ENCODE measurements around the gene LINGO3. TPM values are rescaled to one million over a fixed set of nuclear protein-coding genes. Genes with fewer than 3 reads are reported as not detected.

Gene LINGO3
- total RNA-seq, 2 donors from 2014 or later: not detected

DNA sequence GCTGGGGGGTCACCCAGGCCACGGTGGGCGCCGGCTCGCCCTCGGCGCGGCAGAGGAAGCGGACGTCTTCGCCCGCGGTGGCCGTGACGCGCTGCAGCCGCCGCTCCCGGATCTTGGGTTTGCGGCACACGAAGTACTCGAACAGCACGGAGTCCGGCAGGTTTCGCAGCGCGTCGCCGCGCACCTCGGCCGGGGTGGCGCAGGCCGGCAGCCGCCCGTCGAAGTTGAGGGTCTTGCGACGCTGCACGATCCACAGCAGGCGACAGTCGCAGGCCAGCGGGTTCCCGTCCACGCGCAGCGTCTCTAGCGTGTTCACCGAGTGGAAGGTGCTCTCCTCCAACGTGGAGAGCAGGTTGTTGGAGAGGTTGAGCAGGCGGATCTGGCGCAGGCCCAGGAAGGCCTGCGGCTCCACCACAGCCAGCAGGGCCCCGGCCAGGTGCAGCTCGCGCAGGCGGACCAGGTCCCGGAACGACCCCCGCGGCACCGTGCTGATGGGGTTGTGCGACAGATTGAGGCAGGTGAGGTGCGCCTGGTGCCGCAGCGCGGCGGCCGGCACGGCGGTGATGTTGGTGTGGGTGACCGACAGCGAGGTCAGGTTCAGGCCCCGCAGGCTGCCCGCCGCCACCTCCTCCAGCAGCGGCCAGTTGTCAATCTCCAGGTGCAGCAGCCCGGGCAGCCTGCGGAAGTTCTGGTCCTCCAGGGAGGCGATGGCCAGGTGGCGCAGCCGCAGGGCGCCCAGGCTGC lies 17.3 kb downstream of the LINGO3 start:
- Histone ChIP-seq H3K4me1 (peaks cover 0 to 40% of the 10 kb centered on the region in 2 donors), H3K27me3 (peaks cover 10 to 28% of the 10 kb centered on the region in 2 donors), H3K36me3 (no peaks in the 10 kb centered on the region), H3K9me3 (no peaks in the 10 kb centered on the region), H3K27ac (no peak overlapping the region), H3K4me3 (peak overlapping the region; percentile 21 to 44)
- DNase-seq (ENCODE audit: low spot score): no peak
- TF ChIP-seq, protein P1, sequence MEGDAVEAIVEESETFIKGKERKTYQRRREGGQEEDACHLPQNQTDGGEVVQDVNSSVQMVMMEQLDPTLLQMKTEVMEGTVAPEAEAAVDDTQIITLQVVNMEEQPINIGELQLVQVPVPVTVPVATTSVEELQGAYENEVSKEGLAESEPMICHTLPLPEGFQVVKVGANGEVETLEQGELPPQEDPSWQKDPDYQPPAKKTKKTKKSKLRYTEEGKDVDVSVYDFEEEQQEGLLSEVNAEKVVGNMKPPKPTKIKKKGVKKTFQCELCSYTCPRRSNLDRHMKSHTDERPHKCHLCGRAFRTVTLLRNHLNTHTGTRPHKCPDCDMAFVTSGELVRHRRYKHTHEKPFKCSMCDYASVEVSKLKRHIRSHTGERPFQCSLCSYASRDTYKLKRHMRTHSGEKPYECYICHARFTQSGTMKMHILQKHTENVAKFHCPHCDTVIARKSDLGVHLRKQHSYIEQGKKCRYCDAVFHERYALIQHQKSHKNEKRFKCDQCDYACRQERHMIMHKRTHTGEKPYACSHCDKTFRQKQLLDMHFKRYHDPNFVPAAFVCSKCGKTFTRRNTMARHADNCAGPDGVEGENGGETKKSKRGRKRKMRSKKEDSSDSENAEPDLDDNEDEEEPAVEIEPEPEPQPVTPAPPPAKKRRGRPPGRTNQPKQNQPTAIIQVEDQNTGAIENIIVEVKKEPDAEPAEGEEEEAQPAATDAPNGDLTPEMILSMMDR (IDR thresholded peaks at IDR 0.05): no peak

- TF ChIP-seq, protein P1 (IDR thresholded peaks at IDR 0.05): no peak
- Histone ChIP-seq H3K27me3 (peaks cover 10 to 28% of the 10 kb centered on the region in 2 donors), H3K9me3 (no peaks in the 10 kb centered on the region), H3K36me3 (no peaks in the 10 kb centered on the region), H3K27ac (peak overlapping the region in 1 of 2 donors; percentile 26), H3K4me1 (peaks cover 0 to 35% of the 10 kb centered on the region in 2 donors), H3K4me3 (peak overlapping the region; percentile 21 to 44)
- DNase-seq (ENCODE audit: low spot score): no peak
These were observed 18.1 kb downstream of the LINGO3 start for GRCh38 chr19:2289714-2290435.

DNA sequence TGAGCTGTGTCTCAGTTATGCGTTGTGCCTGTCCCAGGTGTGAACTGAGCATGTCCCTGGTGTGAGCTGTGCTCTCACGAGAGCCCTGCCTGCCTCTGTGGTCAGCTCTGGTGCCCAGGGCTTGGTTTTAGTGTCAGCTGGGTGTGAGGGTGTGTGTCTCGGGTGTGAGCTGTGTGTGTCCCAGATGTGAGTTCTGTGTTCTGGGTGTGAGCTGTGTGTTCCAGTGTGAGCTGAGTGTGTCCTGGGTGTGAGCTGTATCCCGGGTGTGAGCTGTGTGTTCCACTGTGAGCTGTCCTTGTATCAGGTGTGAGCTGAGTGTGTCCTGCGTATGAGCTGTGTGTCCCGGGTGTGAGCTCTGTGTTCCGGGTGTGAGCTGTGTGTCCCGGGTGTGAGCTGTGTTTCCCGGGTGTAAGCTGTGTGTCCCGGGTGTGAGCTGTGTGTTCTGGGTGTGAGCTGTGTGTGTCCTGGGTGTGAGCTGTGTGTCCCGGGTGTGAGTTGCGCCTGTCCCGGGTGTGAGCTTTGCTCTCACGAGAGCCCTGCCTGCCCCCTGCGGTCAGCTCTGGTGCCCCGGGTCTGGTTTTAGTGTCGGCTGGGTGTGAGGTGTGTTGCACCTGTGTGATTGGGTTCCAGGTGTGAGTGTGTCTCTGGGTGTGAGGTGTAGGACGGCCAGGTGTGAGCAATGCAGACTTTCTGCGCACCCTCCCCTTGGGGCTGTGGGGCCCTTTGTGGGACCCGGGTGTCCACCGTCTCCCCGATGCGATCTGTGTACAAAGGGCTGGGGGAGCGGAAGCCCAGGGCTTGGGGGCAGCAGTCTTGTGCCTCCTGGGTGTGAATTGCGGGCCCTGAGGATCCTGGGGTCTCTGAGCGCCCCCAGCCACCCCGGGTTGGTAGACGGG lies 18.9 kb downstream of the LINGO3 start:
- Histone ChIP-seq H3K4me3 (peak overlapping the region in 1 of 2 donors; percentile 44), H3K4me1 (peaks cover 0 to 27% of the 10 kb centered on the region in 2 donors), H3K27me3 (peaks cover 10 to 28% of the 10 kb centered on the region in 2 donors), H3K9me3 (no peaks in the 10 kb centered on the region), H3K27ac (peak overlapping the region in 1 of 2 donors; percentile 26), H3K36me3 (no peaks in the 10 kb centered on the region)
- TF ChIP-seq, protein P1 (IDR thresholded peaks at IDR 0.05): no peak
- DNase-seq (ENCODE audit: low spot score): no peak

DNA sequence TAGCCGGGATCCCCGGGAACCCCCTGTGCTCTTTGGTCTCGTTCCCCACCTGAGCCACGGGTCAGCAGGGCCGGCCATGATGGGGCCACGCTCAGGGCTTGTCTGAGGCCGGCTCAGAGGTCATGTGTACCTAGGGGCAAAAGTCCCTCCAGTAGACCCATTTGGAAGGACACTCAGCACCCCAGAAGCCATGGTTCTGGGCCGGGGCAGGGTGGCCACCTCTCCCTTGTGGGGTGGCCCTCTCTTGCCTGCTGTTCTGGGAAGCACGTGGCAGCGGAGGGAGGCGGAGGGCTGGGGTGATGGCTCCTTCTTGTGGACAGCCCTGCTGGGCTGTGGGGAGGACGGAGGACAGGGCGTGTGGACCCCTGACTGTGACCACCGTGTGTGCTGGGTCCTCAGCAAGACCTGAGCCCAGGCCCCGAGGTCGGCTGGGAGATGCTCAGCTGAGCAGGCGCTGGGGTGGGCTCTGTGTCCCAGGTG lies 19.6 kb downstream of the LINGO3 start:
- Histone ChIP-seq H3K4me1 (peaks cover 0 to 24% of the 10 kb centered on the region in 2 donors), H3K27ac (no peak overlapping the region), H3K4me3 (no peak overlapping the region), H3K27me3 (peaks cover 10 to 28% of the 10 kb centered on the region in 2 donors), H3K36me3 (no peaks in the 10 kb centered on the region), H3K9me3 (no peaks in the 10 kb centered on the region)
- no peak for DNase-seq (ENCODE audit: low spot score)
- TF ChIP-seq, protein P1 (IDR thresholded peaks at IDR 0.05): no peak

GRCh38 chr19:2287585-2288337 lies 20.2 kb downstream of the LINGO3 start:
- Histone ChIP-seq H3K27me3 (peaks cover 10 to 28% of the 10 kb centered on the region in 2 donors), H3K4me3 (no peak overlapping the region), H3K4me1 (peaks cover 0 to 26% of the 10 kb centered on the region in 2 donors), H3K27ac (no peak overlapping the region), H3K9me3 (no peaks in the 10 kb centered on the region), H3K36me3 (no peaks in the 10 kb centered on the region)
- DNase-seq (ENCODE audit: low spot score): no peak
- TF ChIP-seq, protein P1 (IDR thresholded peaks at IDR 0.05): no peak
